K562 (cell line): ENCODE results near the gene ABHD10. TPM values are rescaled to one million over a fixed set of nuclear protein-coding genes. Genes with fewer than 3 reads are reported as not detected.
A peak's percentile ranks its signal among the peaks of the same experiment; 100 is the strongest.

Experiments
- ATAC-seq: fragments of 200-7000 bp; cut with Tn5 transposase; 3 replicates; pipeline ENCODE4 v1.9.1; 2020; ENCODE audit warnings: moderate library complexity
- BruUV-seq: library from RNA; stranded (reverse); fragments of 400-500 nt; replicated peaks from 2 replicates; lab custom pipeline; 2021; lab: Mats Ljungman, UMichigan
- CTCF ChIA-PET: fragments of 300-600 bp; formaldehyde crosslinking; extraction: SDS; loops from one replicate; lab custom pipeline; 2021; ENCODE audit warnings: low intra/inter-chr PET ratio; lab: Yijun Ruan, JAX
- POLR2A ChIA-PET: fragments of 300-600, 350-650 bp; sonication (Branson Sonifier 250); formaldehyde crosslinking; extraction: SDS; loops from one replicate; lab custom pipeline; 2021; ENCODE audit warnings: antibody characterized with exemption, inconsistent platforms; lab: Yijun Ruan, JAX
- DNase-seq, 4 experiments: peaks; one replicate each; pipeline versions ENCODE4 v3.0.0 to v3.0.0-alpha.2; 2011 to 2018; ENCODE audit warnings: low spot score in 3 of 4, mixed read lengths in 3 of 4; ENCODE audit errors: extremely low read depth in 1 of 4
- FAIRE-seq: peaks from 2 replicates; lab custom pipeline; 2011; peaks lifted over from hg19 to GRCh38; lab: Jason Lieb, UNC
- H2AFZ ChIP-seq: 2 replicates; pipeline ENCODE4 v1.6.0; 2011; ENCODE audit warnings: low read depth, low read length, control low read depth, inconsistent platforms
- H3K27ac ChIP-seq: fragments of 200-600 bp; 3 replicates; pipeline ENCODE4 v1.8.0; 2011; ENCODE audit warnings: low read depth, mild to moderate bottlenecking, control low read depth, inconsistent platforms, low read length, moderate library complexity, mixed read lengths; ENCODE audit errors: extremely low read depth
- H3K27me3 ChIP-seq, 2 experiments: fragments of 300-600 bp in 1 of 2; 2 replicates in 1 of 2; 3 replicates in 1 of 2; pipeline versions ENCODE4 v1.6.0 to v1.8.0; 2011; ENCODE audit warnings: inconsistent platforms in 2 of 2, low read length in 2 of 2, mild to moderate bottlenecking in 1 of 2, mixed read lengths in 1 of 2, moderate library complexity in 1 of 2; ENCODE audit not compliant: control insufficient read depth in 2 of 2, insufficient read depth in 2 of 2
- H3K36me3 ChIP-seq: fragments of 300-600 bp; 3 replicates; pipeline ENCODE4 v1.8.0; 2011; ENCODE audit warnings: mild to moderate bottlenecking, low read length, inconsistent platforms; ENCODE audit not compliant: control insufficient read depth, insufficient read depth
- H3K4me1 ChIP-seq, 2 experiments: fragments of 200-600 bp in 1 of 2; replicated peaks in 1 of 2; 2 replicates in 1 of 2; 3 replicates in 1 of 2; pipeline versions ENCODE4 v1.5.1 to v1.8.0; 2011; ENCODE audit warnings: inconsistent platforms in 2 of 2, low read length in 2 of 2, mild to moderate bottlenecking in 1 of 2, mixed read lengths in 1 of 2, moderate library complexity in 1 of 2; ENCODE audit not compliant: control insufficient read depth in 2 of 2, insufficient read depth in 2 of 2
- H3K4me2 ChIP-seq: 2 replicates; pipeline ENCODE4 v1.6.1; 2011; ENCODE audit warnings: low read length, control low read depth, inconsistent platforms, mixed read lengths; ENCODE audit not compliant: insufficient read depth
- H3K4me3 ChIP-seq: fragments of 200-600 bp; sonication (generic), shearing (Covaris generic); 2 replicates; pipeline ENCODE4 v1.5.1; 2016; ENCODE audit warnings: control low read depth, inconsistent platforms
- H3K79me2 ChIP-seq: fragments of 200-600 bp; 3 replicates; pipeline ENCODE4 v1.8.0; 2011; ENCODE audit warnings: low read length, inconsistent platforms; ENCODE audit not compliant: control insufficient read depth, insufficient read depth
- H3K9ac ChIP-seq, 2 experiments: 2 replicates each; pipeline versions ENCODE4 v1.6.0 to v1.6.1; 2011; ENCODE audit warnings: low read depth in 2 of 2, low read length in 2 of 2, control low read depth in 1 of 2, inconsistent platforms in 1 of 2, mild to moderate bottlenecking in 1 of 2, mixed read lengths in 1 of 2; ENCODE audit not compliant: insufficient read depth in 1 of 2
- H3K9me1 ChIP-seq: one replicate; pipeline ENCODE4 v1.6.0; 2011; ENCODE audit warnings: inconsistent platforms, mild to moderate bottlenecking, low read length, moderate library complexity; ENCODE audit not compliant: control insufficient read depth, insufficient read depth
- H3K9me3 ChIP-seq: replicated peaks from 2 replicates; pipeline ENCODE4 v1.5.1; 2011; ENCODE audit warnings: low read depth, low read length, inconsistent platforms; ENCODE audit not compliant: control insufficient read depth, insufficient read depth
- H4K20me1 ChIP-seq: replicated peaks from 2 replicates; pipeline ENCODE4 v1.6.1; 2011; ENCODE audit warnings: low read length, inconsistent platforms, mixed read lengths; ENCODE audit not compliant: control insufficient read depth, insufficient read depth
- CBX3 ChIP-seq, 2 experiments: IDR thresholded peaks; 1 replicate in 1 of 2; 2 replicates in 1 of 2; pipeline ENCODE4 v1.6.1; 2012; ENCODE audit warnings: inconsistent platforms in 2 of 2, low read length in 2 of 2, borderline replicate concordance in 1 of 2, control low read depth in 1 of 2
- EGR1 ChIP-seq: fragments of 450-650 bp; conservative IDR thresholded peaks from 2 replicates; pipeline ENCODE4 v1.6.1; 2017; ENCODE audit warnings: mild to moderate bottlenecking
- ESRRA ChIP-seq: fragments of 450-650 bp; IDR thresholded peaks from 2 replicates; pipeline ENCODE4 v1.6.1; 2014; ENCODE audit warnings: low read depth, mild to moderate bottlenecking, moderate library complexity, borderline replicate concordance
- GTF2A2 ChIP-seq: IDR thresholded peaks from 2 replicates; pipeline ENCODE4 v1.6.1; 2016; ENCODE audit warnings: mild to moderate bottlenecking, missing genetic modification characterization, missing compliant biosample characterization
- MTA3 ChIP-seq: fragments of 450-650 bp; formaldehyde crosslinking; IDR thresholded peaks from 2 replicates; pipeline ENCODE4 v1.6.1; 2017; ENCODE audit warnings: mild to moderate bottlenecking, borderline replicate concordance
- PHF21A ChIP-seq: fragments of 450-650 bp; IDR thresholded peaks from 2 replicates; pipeline ENCODE4 v1.6.1; 2017; ENCODE audit warnings: low read depth, borderline replicate concordance
- POLR2AphosphoS5 ChIP-seq: IDR thresholded peaks from 2 replicates; pipeline ENCODE4 v1.6.1; 2011; ENCODE audit warnings: mild to moderate bottlenecking, low read depth, low read length, moderate library complexity; ENCODE audit not compliant: control insufficient read depth, insufficient read depth
- SMAD1 ChIP-seq: fragments of 150-350 bp; IDR thresholded peaks from 2 replicates; pipeline ENCODE4 v1.6.1; 2014; ENCODE audit warnings: low read length, low read depth; ENCODE audit not compliant: partially characterized antibody
- WGBS: fragments of 100-300 bp; shearing (Covaris generic); methylation state at CpG from one replicate; pipeline ENCODE4 v1.1.6; 2016; ENCODE audit warnings: low coverage, mixed read lengths; ENCODE audit not compliant: insufficient coverage; ENCODE audit errors: missing lambda C conversion rate; 5-methylcytosine and 5-hydroxymethylcytosine counted together
- in situ Hi-C: fragments of 300-500 bp; cut with MboI; formaldehyde crosslinking; loops from 4 replicates; pipeline ENCODE4 v1.15.0; 2018; ENCODE audit warnings: inconsistent platforms, mixed read lengths
- intact Hi-C: fragments of 100-400 bp; cut with micrococcal nuclease; formaldehyde crosslinking; loops from 2 replicates; pipeline ENCODE4 v1.14.2; 2022
- polyA plus RNA-seq, 8 experiments: library from polyadenylated mRNA; depleted of rRNA in 4 of 8; stranded (reverse) in 5 of 8; unstranded in 3 of 8; fragments of >200 nt; fragmentation: Nextera tagmentation in 2 of 8; fragmentation: Illumina TruSeq in 1 of 8; extraction: Ambion mirVana in 2 of 8; extraction: Trizol in 1 of 8; gene quantifications; 2 replicates each; pipeline versions ENCODE4 v1.2.1 to v1.2.3, GENCODE V29; 2011 to 2014; ENCODE audit warnings: inconsistent platforms in 1 of 8, missing spikeins in 1 of 8
- total RNA-seq, 7 experiments: library from RNA; depleted of rRNA in 6 of 7; stranded (reverse); fragments of >200 nt in 6 of 7; fragmentation: Illumina TruSeq in 2 of 7; extraction: Trizol in 2 of 7; gene quantifications; 2 replicates each; pipeline versions ENCODE4 v1.2.1 to v1.2.3, GENCODE V29; 2011 to 2021; ENCODE audit warnings: low replicate concordance in 1 of 7
- TF ChIP-seq, protein P1 (sequence below), 2 experiments: fragments of 450-650 bp; formaldehyde crosslinking in 1 of 2; IDR thresholded peaks; 2 replicates each; pipeline versions ENCODE4 v1.4.0 to v1.6.1; 2014 to 2020; ENCODE audit warnings: mild to moderate bottlenecking in 2 of 2, borderline replicate concordance in 1 of 2, low read depth in 1 of 2
- TF ChIP-seq, protein P2 (sequence below): fragments of 250-450 bp; sonication (Bioruptor Pico); IDR thresholded peaks from 2 replicates; pipeline ENCODE4 v1.8.0; 2022; ENCODE audit warnings: inconsistent platforms, mild to moderate bottlenecking, moderate library complexity, borderline replicate concordance

The ABHD10 gene
- total and polyA plus RNA-seq, 9 of the 15 experiments (the other 6 are each of a cell fraction or from before 2014, with no cell fraction given), result 6.1 to 29.5 (median 11.5) TPM

DNA sequence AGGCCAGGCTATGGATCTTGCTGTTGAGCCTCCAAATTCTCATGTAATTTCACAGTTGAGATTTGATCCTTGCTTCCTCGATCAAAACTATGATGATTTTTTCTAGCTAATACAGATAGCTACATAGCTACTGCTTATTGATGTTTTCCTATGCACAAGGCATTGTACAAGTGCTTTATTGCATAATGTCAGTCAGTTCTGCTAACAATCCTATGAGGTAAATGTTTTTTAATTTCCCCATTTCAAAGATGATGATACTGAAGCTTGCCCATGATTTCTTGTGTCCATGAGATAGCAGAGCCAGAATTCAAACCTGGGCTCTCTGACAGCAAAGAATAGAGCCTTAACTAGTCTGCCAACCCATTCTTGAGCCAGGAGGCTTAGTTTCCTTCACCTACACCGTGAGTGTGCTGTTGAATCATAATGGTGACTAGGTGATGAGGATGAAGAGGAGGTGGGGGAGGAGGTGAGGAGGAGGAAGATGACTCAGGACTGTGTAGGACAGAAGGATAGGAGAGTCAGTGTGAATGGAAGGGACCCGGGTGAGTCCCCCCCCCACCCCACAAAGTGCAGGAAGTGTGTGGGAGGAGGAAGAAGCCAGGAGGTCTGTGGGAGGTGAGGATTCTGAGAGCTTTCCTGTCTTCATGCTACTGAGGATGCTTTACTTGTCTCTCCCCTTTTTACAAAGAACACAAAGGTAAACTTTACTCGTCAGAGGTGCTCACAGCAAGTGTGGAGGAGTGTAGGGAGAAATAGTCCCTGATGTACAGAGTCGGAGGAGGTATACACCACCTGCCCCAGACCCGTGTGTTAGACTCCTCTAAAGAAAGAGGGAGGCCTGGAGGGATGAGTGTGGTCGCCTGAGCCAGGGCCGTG is 23.5 kb downstream of the ABHD10 start:
- Histone ChIP-seq H3K36me3 (no peaks in the 10 kb centered on the region), H3K79me2 (no peaks in the 10 kb centered on the region), H3K27ac (no peak overlapping the region), H3K4me3 (no peak overlapping the region), H3K9me1 (no peaks in the 10 kb centered on the region), H4K20me1 (no peaks in the 10 kb centered on the region), H3K4me1 (no peaks in the 10 kb centered on the region; a peak in 1 of 5 replicates), H3K27me3 (peaks cover 0 to 14% of the 10 kb centered on the region in 2 experiments; a peak in 3 of 5 replicates), H2AFZ (no peak overlapping the region), H3K4me2 (no peak overlapping the region), H3K9ac (no peak overlapping the region), H3K9me3 (no peaks in the 10 kb centered on the region)
- ATAC-seq (no peak), DNase-seq (peak in 3 of 4 experiments; percentile 6 to 16 (median 9)), FAIRE-seq (no peak)
- in situ Hi-C loops (no loop called here), intact Hi-C loops (no loop called here)
- BruUV-seq, result no TSS peak
- WGBS, result 4% methylated on average over 4 of the region's 8 CpGs
- CTCF ChIA-PET, result no interaction called here
- POLR2A ChIA-PET, result interaction anchor here (1.4 kb wide), 1 partner anchor 8 kb away, joined by 3 read pairs; no protein-coding TSS in a partner anchor
- TF ChIP-seq CBX3 (IDR thresholded peaks at IDR 0.05; ENCODE audit: borderline replicate concordance in 1 of 2, low read length in 2 of 2), result no peak
- TF ChIP-seq, protein P1, sequence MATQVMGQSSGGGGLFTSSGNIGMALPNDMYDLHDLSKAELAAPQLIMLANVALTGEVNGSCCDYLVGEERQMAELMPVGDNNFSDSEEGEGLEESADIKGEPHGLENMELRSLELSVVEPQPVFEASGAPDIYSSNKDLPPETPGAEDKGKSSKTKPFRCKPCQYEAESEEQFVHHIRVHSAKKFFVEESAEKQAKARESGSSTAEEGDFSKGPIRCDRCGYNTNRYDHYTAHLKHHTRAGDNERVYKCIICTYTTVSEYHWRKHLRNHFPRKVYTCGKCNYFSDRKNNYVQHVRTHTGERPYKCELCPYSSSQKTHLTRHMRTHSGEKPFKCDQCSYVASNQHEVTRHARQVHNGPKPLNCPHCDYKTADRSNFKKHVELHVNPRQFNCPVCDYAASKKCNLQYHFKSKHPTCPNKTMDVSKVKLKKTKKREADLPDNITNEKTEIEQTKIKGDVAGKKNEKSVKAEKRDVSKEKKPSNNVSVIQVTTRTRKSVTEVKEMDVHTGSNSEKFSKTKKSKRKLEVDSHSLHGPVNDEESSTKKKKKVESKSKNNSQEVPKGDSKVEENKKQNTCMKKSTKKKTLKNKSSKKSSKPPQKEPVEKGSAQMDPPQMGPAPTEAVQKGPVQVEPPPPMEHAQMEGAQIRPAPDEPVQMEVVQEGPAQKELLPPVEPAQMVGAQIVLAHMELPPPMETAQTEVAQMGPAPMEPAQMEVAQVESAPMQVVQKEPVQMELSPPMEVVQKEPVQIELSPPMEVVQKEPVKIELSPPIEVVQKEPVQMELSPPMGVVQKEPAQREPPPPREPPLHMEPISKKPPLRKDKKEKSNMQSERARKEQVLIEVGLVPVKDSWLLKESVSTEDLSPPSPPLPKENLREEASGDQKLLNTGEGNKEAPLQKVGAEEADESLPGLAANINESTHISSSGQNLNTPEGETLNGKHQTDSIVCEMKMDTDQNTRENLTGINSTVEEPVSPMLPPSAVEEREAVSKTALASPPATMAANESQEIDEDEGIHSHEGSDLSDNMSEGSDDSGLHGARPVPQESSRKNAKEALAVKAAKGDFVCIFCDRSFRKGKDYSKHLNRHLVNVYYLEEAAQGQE (IDR thresholded peaks at IDR 0.05; ENCODE audit: borderline replicate concordance), result no peak
- TF ChIP-seq, protein P1 (CRISPR knock-in tag; IDR thresholded peaks at IDR 0.05; ENCODE audit: low read depth), result no peak
- peak; percentile 85 for TF ChIP-seq EGR1
- no peak for TF ChIP-seq SMAD1
- TF ChIP-seq POLR2AphosphoS5, result no peak
- TF ChIP-seq MTA3, result no peak
- TF ChIP-seq ESRRA, result no peak
- no peak for TF ChIP-seq PHF21A
- TF ChIP-seq, protein P2, sequence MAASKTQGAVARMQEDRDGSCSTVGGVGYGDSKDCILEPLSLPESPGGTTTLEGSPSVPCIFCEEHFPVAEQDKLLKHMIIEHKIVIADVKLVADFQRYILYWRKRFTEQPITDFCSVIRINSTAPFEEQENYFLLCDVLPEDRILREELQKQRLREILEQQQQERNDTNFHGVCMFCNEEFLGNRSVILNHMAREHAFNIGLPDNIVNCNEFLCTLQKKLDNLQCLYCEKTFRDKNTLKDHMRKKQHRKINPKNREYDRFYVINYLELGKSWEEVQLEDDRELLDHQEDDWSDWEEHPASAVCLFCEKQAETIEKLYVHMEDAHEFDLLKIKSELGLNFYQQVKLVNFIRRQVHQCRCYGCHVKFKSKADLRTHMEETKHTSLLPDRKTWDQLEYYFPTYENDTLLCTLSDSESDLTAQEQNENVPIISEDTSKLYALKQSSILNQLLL, result no peak
- no peak for TF ChIP-seq GTF2A2 (tag)
